ENCODE results near the gene BTBD19. TPM values are rescaled to one million over a fixed set of nuclear protein-coding genes. Genes with fewer than 3 reads are reported as not detected.
"Not testable (repeated sequence)": the region's sequence is repeated elsewhere in the genome, so short reads cannot be mapped to it uniquely, and the experiment has no call there.

Gene BTBD19, protein sequence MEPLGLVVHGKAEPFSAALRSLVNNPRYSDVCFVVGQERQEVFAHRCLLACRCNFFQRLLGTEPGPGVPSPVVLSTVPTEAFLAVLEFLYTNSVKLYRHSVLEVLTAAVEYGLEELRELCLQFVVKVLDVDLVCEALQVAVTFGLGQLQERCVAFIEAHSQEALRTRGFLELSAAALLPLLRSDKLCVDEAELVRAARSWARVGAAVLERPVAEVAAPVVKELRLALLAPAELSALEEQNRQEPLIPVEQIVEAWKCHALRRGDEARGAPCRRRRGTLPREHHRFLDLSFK
- total RNA-seq (2014; rRNA removed; shearing (Covaris generic); ENCODE audit: low replicate concordance): 0.69 and 0.75 TPM in 2 replicates

- Histone ChIP-seq H3K27ac (ENCODE audit: low read length) (peak within 1 kb of the TSS; percentile 55), H3K4me2 (ENCODE audit: low read depth, low read length, poor library complexity, severe bottlenecking) (peak within 1 kb of the TSS; percentile 19), H3K27me3 (ENCODE audit: low read length) (no peaks in the 10 kb centered on the region), H3K36me3 (ENCODE audit: insufficient read depth, low read length) (peaks cover 4% of the 10 kb centered on the region; the same call in 1 of the 2 replicates), H3K9me2 (replicated peaks; ENCODE audit: insufficient read depth, low read length) (no peaks in the 10 kb centered on the region), H3K4me3 (ENCODE audit: low read length) (no peak within 1 kb of the TSS), H2AFZ (ENCODE audit: low read length) (no peak within 1 kb of the TSS), H3K9me3 (ENCODE audit: low read length) (no peaks in the 10 kb centered on the region), H3K9ac (ENCODE audit: low read length) (peak within 1 kb of the TSS; percentile 23), H3K79me2 (ENCODE audit: low read length) (no peaks in the 10 kb centered on the region), H4K20me1 (ENCODE audit: insufficient read depth, low read depth, low read length) (no peaks in the 10 kb centered on the region), H3K4me1 (ENCODE audit: low read length) (peaks cover 32% of the 10 kb centered on the region)
- no peak for DNase-seq
Measured at GRCh38 chr1:44808063-44808937, at the start of gene BTBD19. BTBD19 (plus strand) TSS chr1:44808523; CDS start chr1:44808821, 298 bp downstream.

- H3K9me3 ChIP-seq (ENCODE audit: low read length): no peaks in the 10 kb centered on the region
- H3K27ac ChIP-seq (ENCODE audit: low read length): no peak overlapping the region
- H3K4me1 ChIP-seq (ENCODE audit: low read length): peaks cover 17% of the 10 kb centered on the region
- no peak overlapping the region for H3K4me2 ChIP-seq (ENCODE audit: low read depth, low read length, poor library complexity, severe bottlenecking)
- no peaks in the 10 kb centered on the region for H4K20me1 ChIP-seq (ENCODE audit: insufficient read depth, low read depth, low read length)
- H3K27me3 ChIP-seq (ENCODE audit: low read length): no peaks in the 10 kb centered on the region
- no peaks in the 10 kb centered on the region for H3K79me2 ChIP-seq (ENCODE audit: low read length)
- H2AFZ ChIP-seq (ENCODE audit: low read length): no peak overlapping the region
- H3K36me3 ChIP-seq (ENCODE audit: insufficient read depth, low read length): peaks cover 53% of the 10 kb centered on the region
- DNase-seq: no peak
- H3K4me3 ChIP-seq (ENCODE audit: low read length): no peak overlapping the region
- H3K9me2 ChIP-seq (replicated peaks; ENCODE audit: insufficient read depth, low read length): no peaks in the 10 kb centered on the region
- no peak overlapping the region for H3K9ac ChIP-seq (ENCODE audit: low read length)
Measured at GRCh38 chr1:44759077-44759476, 49.2 kb upstream of the BTBD19 start.

GRCh38 chr1:44760876-44761275 lies 47.4 kb upstream of the BTBD19 start:
- Histone ChIP-seq H3K4me3 (ENCODE audit: low read length) (no peak overlapping the region), H3K79me2 (ENCODE audit: low read length) (no peaks in the 10 kb centered on the region), H3K9ac (ENCODE audit: low read length) (no peak overlapping the region), H3K9me3 (ENCODE audit: low read length) (no peaks in the 10 kb centered on the region), H3K36me3 (ENCODE audit: insufficient read depth, low read length) (peaks cover 46% of the 10 kb centered on the region), H3K9me2 (replicated peaks; ENCODE audit: insufficient read depth, low read length) (no peaks in the 10 kb centered on the region), H4K20me1 (ENCODE audit: insufficient read depth, low read depth, low read length) (no peaks in the 10 kb centered on the region), H3K4me1 (ENCODE audit: low read length) (peaks cover 16% of the 10 kb centered on the region), H3K27me3 (ENCODE audit: low read length) (no peaks in the 10 kb centered on the region), H3K27ac (ENCODE audit: low read length) (no peak overlapping the region), H3K4me2 (ENCODE audit: low read depth, low read length, poor library complexity, severe bottlenecking) (no peak overlapping the region), H2AFZ (ENCODE audit: low read length) (no peak overlapping the region)
- no peak for DNase-seq

DNA sequence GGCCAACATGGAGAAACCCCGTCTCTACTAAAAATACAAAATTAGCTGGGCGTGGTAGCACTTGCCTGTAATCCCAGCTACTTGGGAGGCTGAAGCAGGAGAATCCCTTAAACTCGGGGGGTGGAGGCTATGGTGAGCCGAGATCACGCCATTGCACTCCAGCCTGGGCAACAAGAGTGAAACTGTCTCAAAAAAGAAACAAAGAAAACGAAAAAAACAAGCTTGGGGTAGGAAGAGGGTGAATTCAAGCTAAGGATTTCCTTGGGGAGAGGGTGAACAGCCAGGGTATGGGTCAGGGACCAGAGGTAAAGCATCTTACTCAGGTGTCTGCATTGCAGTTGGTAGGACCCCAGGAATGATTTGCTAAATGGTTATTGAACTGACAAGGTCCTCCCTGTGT lies 41.9 kb upstream of the BTBD19 start:
- H3K27me3 ChIP-seq (ENCODE audit: low read length); H3K9ac ChIP-seq (ENCODE audit: low read length); H3K79me2 ChIP-seq (ENCODE audit: low read length); H3K27ac ChIP-seq (ENCODE audit: low read length); DNase-seq; H3K9me3 ChIP-seq (ENCODE audit: low read length); H3K4me3 ChIP-seq (ENCODE audit: low read length); H3K4me2 ChIP-seq (ENCODE audit: low read depth, low read length, poor library complexity, severe bottlenecking); H3K9me2 ChIP-seq (replicated peaks; ENCODE audit: insufficient read depth, low read length); H2AFZ ChIP-seq (ENCODE audit: low read length); H3K4me1 ChIP-seq (ENCODE audit: low read length); H4K20me1 ChIP-seq (ENCODE audit: insufficient read depth, low read depth, low read length): not testable (repeated sequence)
- H3K36me3 ChIP-seq (ENCODE audit: insufficient read depth, low read length): peaks cover 26% of the 10 kb centered on the region

DNA sequence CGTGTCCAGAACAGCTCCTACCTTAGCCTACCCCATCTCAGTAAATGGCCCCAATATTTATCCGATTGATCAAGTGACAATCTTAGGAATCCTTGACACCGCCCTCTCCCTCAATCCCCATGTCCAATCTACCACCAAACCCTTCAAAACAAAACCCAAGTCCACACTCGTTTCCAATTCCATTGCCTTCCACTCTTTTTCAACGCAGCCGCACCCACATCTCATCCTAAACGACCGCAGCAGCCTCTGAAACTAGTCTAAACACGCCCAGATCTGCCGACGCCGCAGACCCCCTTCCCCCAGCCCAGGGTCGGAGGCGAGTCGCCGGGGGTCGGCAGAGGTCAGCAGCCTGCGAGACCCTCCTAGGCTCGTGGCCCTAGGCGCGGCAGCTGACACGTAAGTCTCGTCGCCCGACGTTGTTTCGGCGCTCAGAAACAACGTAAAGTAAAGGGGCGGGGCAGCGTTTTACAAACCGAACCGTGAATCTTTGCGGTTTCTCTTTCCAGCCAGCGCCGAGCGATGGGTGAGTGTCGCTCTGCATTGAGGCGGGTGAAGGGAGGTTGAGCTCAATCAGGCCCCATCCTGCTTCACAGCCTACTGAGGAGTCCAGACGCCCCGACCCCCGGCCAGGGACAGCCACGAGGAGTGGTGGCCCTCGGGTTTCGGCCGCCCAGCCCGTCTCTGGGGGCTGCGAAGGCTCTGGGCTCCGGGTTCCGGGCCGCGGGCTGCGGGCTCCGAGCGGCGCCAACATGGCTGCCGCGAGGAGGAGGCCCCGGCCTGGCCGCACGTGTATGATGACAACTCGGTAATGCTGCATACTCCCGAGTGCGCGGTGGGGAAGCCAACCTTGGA lies 33.0 kb upstream of the BTBD19 start, which contains the start of gene RPS8:
Gene RPS8 (plus strand): TSS at position 463 of the 852 bp plus-strand sequence. CDS start 57 bp downstream, at position 520.
- H2AFZ ChIP-seq (ENCODE audit: low read length): no peak within 1 kb of the TSS

DNA sequence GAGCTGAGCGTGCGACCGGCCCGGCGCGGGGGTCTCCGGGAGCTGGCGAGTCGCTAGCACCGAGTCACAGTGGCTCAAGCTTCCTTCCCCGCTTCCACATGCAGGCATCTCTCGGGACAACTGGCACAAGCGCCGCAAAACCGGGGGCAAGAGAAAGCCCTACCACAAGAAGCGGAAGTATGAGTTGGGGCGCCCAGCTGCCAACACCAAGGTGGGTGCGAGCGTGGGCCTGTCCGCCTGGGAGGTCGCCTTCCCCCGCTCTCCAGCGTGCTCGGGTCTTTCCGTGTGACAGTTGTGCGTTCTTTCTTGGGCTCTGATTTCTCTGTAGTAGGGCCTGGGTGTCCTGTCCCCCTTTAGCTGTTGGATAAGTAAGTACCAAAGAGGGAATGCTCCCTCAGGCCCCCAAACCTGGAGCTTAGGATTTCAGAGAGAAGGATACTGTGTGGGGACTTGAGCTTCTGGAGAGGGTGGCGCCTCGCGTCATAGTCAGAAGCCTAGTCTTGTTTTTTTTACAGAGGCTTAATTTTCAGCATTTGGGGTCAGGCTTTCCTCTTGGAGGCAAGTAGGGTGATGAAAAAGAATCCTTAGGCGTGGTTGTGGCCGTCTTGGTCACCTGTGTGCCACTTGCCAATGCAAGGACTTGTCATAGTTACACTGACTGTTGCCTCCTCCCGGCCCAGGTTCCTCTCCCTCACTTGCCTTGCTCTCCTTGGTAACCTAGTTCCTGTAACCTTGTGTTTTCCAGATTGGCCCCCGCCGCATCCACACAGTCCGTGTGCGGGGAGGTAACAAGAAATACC lies 32.2 kb upstream of the BTBD19 start:
- H3K36me3 ChIP-seq (ENCODE audit: insufficient read depth, low read length): peaks cover 28% of the 10 kb centered on the region

More for the DNA sequence above, 33.0 kb upstream of the BTBD19 start, which contains the start of gene RPS8:
- no peaks in the 10 kb centered on the region for H3K27me3 ChIP-seq (ENCODE audit: low read length)
- H3K9ac ChIP-seq (ENCODE audit: low read length): peak within 1 kb of the TSS; percentile 95
- H3K4me1 ChIP-seq (ENCODE audit: low read length): peaks cover 24% of the 10 kb centered on the region
- H3K4me3 ChIP-seq (ENCODE audit: low read length): peak within 1 kb of the TSS; percentile 96
- H3K9me3 ChIP-seq (ENCODE audit: low read length): no peaks in the 10 kb centered on the region
- H4K20me1 ChIP-seq (ENCODE audit: insufficient read depth, low read depth, low read length): peaks cover 29% of the 10 kb centered on the region; the same call in 1 of the 2 replicates
- peaks cover 35% of the 10 kb centered on the region for H3K79me2 ChIP-seq (ENCODE audit: low read length)
- H3K36me3 ChIP-seq (ENCODE audit: insufficient read depth, low read length): peaks cover 28% of the 10 kb centered on the region
- peak within 1 kb of the TSS; percentile 93 for H3K27ac ChIP-seq (ENCODE audit: low read length)
- DNase-seq: peak; percentile 97
- peak within 1 kb of the TSS; percentile 92 for H3K4me2 ChIP-seq (ENCODE audit: low read depth, low read length, poor library complexity, severe bottlenecking)
- H3K9me2 ChIP-seq (replicated peaks; ENCODE audit: insufficient read depth, low read length): no peaks in the 10 kb centered on the region

DNA sequence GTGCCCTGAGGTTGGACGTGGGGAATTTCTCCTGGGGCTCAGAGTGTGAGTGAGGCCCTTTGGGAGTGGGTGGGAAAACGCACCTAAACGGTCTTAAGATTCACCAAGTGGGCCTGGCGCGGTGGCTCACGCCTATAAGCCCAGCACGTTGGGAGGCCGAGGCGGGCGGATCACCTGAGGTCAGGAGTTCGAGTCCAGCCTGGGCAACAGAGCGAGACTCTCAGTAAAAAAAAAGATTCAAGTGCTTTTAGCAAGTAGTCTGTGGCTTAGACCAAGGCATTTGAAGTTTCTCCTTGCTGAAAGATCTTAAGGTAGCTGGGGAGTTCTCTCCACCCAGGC lies 31.6 kb upstream of the BTBD19 start:
- H3K36me3 ChIP-seq (ENCODE audit: insufficient read depth, low read length): peaks cover 28% of the 10 kb centered on the region
- peak overlapping the region; percentile 96 for H3K4me3 ChIP-seq (ENCODE audit: low read length)
- peaks cover 29% of the 10 kb centered on the region; the same call in 1 of the 2 replicates for H4K20me1 ChIP-seq (ENCODE audit: insufficient read depth, low read depth, low read length)
- no peak for DNase-seq
- H3K4me2 ChIP-seq (ENCODE audit: low read depth, low read length, poor library complexity, severe bottlenecking): peak overlapping the region; percentile 92
- no peaks in the 10 kb centered on the region for H3K27me3 ChIP-seq (ENCODE audit: low read length)
- H2AFZ ChIP-seq (ENCODE audit: low read length): no peak overlapping the region
- H3K9me2 ChIP-seq (replicated peaks; ENCODE audit: insufficient read depth, low read length): no peaks in the 10 kb centered on the region
- H3K27ac ChIP-seq (ENCODE audit: low read length): peak overlapping the region; percentile 93
- peak overlapping the region; percentile 95 for H3K9ac ChIP-seq (ENCODE audit: low read length)
- peaks cover 35% of the 10 kb centered on the region for H3K79me2 ChIP-seq (ENCODE audit: low read length)
- peaks cover 24% of the 10 kb centered on the region for H3K4me1 ChIP-seq (ENCODE audit: low read length)
- no peaks in the 10 kb centered on the region for H3K9me3 ChIP-seq (ENCODE audit: low read length)

More for the DNA sequence above, 32.2 kb upstream of the BTBD19 start:
- Histone ChIP-seq H3K9ac (ENCODE audit: low read length) (peak overlapping the region; percentile 95), H3K4me1 (ENCODE audit: low read length) (peaks cover 24% of the 10 kb centered on the region), H3K27me3 (ENCODE audit: low read length) (no peaks in the 10 kb centered on the region), H3K4me2 (ENCODE audit: low read depth, low read length, poor library complexity, severe bottlenecking) (peak overlapping the region; percentile 92), H2AFZ (ENCODE audit: low read length) (no peak overlapping the region), H4K20me1 (ENCODE audit: insufficient read depth, low read depth, low read length) (peaks cover 29% of the 10 kb centered on the region; the same call in 1 of the 2 replicates), H3K9me3 (ENCODE audit: low read length) (no peaks in the 10 kb centered on the region), H3K9me2 (replicated peaks; ENCODE audit: insufficient read depth, low read length) (no peaks in the 10 kb centered on the region), H3K27ac (ENCODE audit: low read length) (peak overlapping the region; percentile 93), H3K4me3 (ENCODE audit: low read length) (peak overlapping the region; percentile 96), H3K79me2 (ENCODE audit: low read length) (peaks cover 35% of the 10 kb centered on the region)
- DNase-seq: peak; percentile 76

All from Karpas-422 (cell line).